ENCODE measurements around the gene PTGFRN.

DNA sequence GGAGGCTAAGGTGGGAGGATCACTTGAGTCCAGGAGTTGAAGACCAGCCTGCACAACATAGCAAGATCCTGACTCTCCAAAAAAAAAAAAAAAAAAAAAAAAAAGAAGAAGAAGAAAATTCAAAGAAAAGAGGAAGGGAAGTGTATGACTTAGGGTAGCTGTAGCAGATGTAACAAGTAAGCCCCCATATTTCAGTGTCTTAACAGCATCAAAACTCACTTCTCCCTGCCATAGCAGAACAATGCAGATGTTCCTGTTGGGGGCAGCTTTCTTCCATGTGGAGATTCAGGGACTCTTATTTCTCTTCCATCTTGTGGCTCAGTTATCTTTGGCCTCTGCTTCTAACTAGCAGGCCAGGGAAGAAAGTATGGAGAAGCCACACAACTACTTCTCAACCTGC lies 10.2 kb upstream of the PTGFRN start:
- TF ChIP-seq JUN (CRISPR knock-in tag; IDR thresholded peaks at IDR 0.05) (no peak), CEBPB (IDR thresholded peaks at IDR 0.05; ENCODE audit: borderline replicate concordance, low read depth, low read length) (no peak), ZNF143 (CRISPR knock-in tag; IDR thresholded peaks at IDR 0.05) (no peak), REPIN1 (CRISPR knock-in tag; IDR thresholded peaks at IDR 0.05; ENCODE audit: borderline replicate concordance, low read depth) (no peak), EZH2 (conservative IDR thresholded peaks at IDR 0.05; ENCODE audit: low read depth, low read length) (no peak), KDM1A (CRISPR knock-in tag; IDR thresholded peaks at IDR 0.05) (no peak), EP300 (IDR thresholded peaks at IDR 0.05; ENCODE audit: low read depth in 2 of 2, low read length in 2 of 2) (no peak), EP300 (CRISPR knock-in tag; IDR thresholded peaks at IDR 0.05; ENCODE audit: borderline replicate concordance) (no peak), DR1 (CRISPR knock-in tag; IDR thresholded peaks at IDR 0.05) (no peak), DMAP1 (CRISPR knock-in tag; IDR thresholded peaks at IDR 0.05) (no peak)
- TF ChIP-seq, protein P1, sequence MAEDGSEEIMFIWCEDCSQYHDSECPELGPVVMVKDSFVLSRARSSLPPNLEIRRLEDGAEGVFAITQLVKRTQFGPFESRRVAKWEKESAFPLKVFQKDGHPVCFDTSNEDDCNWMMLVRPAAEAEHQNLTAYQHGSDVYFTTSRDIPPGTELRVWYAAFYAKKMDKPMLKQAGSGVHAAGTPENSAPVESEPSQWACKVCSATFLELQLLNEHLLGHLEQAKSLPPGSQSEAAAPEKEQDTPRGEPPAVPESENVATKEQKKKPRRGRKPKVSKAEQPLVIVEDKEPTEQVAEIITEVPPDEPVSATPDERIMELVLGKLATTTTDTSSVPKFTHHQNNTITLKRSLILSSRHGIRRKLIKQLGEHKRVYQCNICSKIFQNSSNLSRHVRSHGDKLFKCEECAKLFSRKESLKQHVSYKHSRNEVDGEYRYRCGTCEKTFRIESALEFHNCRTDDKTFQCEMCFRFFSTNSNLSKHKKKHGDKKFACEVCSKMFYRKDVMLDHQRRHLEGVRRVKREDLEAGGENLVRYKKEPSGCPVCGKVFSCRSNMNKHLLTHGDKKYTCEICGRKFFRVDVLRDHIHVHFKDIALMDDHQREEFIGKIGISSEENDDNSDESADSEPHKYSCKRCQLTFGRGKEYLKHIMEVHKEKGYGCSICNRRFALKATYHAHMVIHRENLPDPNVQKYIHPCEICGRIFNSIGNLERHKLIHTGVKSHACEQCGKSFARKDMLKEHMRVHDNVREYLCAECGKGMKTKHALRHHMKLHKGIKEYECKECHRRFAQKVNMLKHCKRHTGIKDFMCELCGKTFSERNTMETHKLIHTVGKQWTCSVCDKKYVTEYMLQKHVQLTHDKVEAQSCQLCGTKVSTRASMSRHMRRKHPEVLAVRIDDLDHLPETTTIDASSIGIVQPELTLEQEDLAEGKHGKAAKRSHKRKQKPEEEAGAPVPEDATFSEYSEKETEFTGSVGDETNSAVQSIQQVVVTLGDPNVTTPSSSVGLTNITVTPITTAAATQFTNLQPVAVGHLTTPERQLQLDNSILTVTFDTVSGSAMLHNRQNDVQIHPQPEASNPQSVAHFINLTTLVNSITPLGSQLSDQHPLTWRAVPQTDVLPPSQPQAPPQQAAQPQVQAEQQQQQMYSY (CRISPR knock-in tag; IDR thresholded peaks at IDR 0.05) = no peak

Data from HepG2 (cell line).